Measurements from ENCODE around the gene CLDND1.

Gene CLDND1

DNA sequence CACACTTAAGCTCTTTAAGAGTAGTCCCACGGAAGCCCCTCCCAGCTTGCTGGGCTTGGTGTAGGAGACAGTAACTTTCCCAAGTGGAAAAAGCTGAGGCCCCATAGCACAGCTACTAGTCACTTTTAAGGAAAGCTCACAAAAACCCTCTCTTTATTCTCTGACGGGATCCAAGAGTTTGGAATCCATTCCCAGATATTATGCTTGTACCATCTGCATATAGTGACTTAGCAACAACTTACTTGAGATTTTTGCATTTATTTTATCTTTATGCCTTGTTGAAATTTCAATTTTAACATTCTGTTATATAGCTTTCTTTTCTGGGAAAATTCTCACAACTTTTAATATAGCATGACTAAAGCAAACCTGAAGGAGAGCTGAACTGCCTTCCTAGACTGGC lies 28.5 kb upstream of the CLDND1 start:
- DNase-seq = no peak

DNA sequence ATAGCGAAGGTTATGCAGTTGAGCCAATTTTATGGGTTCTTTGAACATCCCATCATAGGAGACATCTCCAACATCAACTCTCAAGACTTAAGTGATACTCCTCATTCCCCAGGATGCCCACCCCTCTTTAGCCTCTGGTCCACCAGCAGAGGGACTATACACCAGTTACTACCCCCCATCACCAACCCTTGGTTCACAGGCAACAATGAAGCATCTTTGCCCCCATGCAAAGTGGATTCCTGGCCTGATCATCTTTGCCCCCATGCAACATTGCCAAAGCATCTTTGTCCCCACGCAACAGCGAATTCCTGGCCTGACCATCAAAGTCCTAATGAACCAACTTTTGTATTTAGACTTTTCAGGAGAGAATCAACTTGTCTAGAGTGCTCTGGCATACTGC lies 28.1 kb upstream of the CLDND1 start:
- DNase-seq = no peak

DNA sequence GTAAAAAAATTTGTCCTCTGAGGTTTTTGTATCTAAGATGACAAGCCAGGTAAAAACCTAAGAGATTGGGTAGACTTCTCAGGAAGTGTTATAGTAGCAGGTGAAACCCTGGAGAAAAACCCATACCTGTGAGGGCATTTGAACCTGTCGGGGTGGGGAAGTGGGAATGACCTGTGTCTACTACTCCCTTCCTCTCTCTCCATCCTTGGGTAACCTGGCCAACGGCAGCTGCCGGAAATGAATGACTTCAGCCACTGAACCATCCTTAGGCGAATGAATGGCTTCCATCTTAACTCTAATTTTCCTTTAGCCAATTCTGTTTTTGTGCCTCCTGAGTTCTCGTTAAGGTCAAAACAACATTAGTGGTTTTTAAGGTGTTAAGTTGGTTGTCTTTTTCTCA lies 25.8 kb upstream of the CLDND1 start:
- no peak for DNase-seq

DNA sequence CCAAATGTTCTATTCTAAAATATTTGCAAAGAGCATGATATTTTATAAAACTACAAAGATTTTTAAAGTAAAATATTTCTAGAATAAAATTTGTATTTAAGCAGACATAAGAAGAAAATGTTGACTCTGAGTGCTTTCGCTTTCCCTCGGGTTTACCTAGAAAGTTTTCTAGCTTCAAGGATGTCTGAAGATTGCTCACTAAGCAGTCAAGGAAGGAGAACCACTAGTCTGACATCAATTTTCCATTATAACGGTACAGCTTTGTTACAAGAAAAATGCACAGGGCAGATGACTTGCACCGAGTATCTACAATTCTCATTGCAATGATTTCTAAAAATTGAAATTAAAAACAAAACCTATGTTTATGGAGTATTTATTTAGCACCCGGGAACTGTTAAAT lies 23.2 kb upstream of the CLDND1 start:
- DNase-seq = no peak

DNA sequence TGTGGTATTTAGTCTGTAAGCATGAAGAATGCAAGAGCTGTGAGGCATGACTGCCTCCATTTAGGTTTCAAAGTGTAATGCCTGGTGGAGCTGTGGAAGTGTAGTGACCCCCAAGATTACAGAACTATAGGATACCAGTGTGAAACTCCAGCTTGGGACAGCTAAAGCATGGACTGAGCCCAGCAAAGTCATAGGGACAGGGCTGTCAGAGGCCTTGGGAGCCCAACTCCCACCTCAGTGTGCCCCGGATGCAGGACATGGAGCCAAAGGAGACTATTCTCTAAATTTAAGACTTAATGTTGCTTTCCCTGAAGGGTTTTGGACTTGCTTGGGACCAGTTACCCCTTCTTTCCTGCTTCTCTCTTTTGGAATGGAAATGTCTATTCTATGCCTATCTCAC lies 19.9 kb upstream of the CLDND1 start:
- DNase-seq = no peak

DNA sequence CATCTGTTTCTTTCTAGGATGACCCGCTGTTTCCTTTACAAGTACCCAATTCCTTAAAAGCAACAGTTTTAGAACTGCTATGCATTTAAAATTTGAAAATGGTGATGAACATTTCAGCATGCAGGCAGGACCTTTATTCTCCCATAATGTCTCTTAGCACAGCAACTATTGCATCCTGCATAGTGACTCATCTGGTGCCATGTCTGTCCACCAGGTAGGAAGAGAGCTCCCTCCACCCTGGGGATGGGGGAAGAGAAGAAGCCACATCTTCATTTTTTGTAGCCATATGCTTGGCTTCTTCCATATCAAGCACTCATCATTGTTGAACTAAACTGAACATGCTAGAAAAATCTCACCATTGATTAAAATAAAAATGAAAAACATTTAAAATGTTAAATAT lies 19.0 kb upstream of the CLDND1 start:
- no peak for DNase-seq

DNA sequence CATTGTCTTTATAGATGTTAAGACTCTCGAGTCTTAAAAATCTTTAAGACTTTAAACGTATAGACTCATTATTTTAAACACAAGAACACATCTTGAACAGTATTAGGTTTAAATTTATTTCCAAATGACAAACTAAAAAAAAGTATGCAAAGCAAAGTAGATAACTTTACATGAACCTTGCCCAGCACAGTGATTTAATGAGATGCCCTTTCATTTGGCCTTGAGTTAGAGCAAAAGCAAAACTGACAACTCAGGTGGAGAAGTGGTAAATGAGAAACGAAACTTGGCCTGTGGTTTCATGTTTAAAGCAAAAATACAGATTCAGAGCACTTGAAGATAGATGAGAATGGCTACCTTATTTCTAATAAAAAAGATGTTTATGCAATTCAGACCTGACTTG lies 17.6 kb upstream of the CLDND1 start:
- peak; percentile 53 for DNase-seq

DNA sequence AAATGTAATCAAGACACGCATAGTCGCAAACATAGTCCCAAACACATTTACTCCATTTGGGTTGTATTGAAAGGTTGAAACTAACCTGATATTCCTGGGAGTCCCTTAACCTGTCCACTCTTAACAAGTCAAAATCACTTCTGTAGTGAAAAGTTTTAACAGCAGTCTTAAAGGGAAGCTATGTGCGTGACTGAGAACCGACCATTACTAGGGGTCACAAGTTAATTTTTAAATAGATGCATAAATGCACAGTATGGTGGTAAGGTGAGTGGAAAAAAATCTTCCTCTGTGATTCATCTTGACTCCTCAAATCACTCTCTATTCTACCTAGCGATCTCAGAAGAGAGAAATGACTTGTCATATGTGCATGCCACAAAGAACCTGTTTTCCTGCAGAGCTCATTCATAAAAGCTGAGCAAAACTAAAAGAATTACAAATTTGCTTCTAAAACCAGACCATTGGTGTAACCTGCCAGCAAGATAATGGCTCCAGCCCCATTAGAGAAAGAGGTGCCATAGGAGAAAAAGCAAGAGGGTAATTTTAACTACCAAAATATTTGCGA lies 13.8 kb upstream of the CLDND1 start:
- no peak for DNase-seq

DNA sequence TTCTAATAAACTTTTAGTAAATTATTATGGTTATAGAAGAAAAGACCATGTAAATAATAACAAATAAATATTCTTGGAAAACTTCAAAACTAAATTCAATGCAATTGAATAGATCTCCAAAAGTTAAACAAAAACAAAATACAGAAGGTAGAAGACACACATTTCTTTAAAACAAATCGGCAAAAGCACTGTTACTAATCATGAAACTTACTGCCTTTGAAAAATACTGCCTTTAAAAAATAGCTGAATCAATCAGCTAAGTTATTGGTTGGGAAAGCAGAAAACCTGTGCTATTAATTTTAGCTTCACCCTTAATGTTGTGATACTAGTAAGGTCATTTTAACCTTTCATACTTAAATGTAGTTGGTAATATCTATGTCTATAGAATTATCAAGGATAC lies 12.0 kb upstream of the CLDND1 start:
- DNase-seq = no peak

DNA sequence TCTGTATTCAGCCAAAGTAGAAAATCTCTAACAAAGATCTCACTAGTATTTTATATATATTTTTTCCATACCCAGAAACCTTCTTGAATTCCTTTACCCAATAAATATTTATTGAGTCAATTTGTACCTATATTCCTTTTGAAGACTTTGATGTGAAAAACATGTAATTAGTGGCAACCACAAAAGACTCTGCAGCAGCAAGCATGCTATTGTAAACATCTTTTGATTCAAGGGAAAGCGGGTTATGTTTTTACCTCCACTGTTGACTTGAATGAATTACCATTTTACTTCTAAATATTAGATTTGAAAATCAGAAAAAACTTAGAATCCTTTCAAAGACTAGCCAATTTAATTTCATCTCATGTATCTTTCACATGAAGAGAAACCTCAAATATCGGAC lies 11.5 kb upstream of the CLDND1 start:
- no peak for DNase-seq

DNA sequence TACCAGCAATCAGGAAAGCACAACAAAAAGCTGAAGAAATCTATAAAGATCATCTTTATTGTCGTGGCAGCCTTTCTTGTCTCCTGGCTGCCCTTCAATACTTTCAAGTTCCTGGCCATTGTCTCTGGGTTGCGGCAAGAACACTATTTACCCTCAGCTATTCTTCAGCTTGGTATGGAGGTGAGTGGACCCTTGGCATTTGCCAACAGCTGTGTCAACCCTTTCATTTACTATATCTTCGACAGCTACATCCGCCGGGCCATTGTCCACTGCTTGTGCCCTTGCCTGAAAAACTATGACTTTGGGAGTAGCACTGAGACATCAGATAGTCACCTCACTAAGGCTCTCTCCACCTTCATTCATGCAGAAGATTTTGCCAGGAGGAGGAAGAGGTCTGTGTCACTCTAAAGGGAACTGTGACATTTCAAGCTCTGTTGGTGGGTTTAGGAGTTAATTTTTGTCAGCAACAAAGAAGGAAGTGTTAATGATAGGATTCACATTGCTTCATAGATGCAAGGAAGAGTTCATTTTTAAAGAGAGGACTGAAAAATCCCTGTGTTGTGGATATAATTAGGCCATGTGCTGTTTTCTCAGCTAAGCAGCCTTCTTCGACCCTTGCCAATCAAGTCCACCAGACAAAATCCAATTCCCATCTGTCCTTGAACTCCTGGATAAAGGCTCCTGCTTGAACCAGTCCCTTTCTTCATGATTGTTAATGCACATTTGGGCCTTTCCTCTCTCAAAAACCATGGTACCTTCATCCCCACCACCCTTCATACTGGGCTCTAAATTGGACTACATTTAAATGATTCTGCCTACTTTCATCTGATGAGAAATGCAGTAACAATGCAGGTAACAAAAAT lies 10.2 kb upstream of the CLDND1 start:
- no peak for DNase-seq

DNA sequence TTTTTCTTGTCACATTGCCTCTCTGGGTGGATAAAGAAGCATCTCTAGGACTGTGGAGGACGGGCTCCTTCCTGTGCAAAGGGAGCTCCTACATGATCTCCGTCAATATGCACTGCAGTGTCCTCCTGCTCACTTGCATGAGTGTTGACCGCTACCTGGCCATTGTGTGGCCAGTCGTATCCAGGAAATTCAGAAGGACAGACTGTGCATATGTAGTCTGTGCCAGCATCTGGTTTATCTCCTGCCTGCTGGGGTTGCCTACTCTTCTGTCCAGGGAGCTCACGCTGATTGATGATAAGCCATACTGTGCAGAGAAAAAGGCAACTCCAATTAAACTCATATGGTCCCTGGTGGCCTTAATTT lies 9.6 kb upstream of the CLDND1 start:
- no peak for DNase-seq

DNA sequence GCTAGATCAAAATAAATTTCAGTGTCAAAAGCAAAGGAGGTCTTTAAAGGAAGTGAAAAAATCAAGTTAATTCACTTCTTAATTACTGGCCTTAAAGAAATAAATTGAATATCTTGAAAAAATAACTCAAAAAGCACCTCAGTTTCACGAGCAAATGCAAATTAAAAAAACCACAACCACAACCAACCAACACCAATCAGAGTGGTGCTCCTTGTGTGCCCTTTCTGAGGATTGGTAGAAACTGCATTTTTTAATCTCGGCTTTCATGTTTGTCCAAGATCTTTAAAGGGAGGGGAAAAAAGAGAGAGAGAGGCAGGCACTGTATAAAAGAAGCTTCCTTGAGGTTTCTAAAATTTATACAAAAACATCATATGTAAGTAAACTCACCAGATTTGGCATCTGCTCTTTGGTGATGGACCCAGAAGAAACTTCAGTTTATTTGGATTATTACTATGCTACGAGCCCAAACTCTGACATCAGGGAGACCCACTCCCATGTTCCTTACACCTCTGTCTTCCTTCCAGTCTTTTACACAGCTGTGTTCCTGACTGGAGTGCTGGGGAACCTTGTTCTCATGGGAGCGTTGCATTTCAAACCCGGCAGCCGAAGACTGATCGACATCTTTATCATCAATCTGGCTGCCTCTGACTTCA lies 9.0 kb upstream of the CLDND1 start, which contains the start of gene GPR15:
GPR15 (plus strand) TSS at position 357 of the 653 bp plus-strand sequence; CDS start at position 413, 56 bp downstream.
- peak; percentile 32 for DNase-seq

DNA sequence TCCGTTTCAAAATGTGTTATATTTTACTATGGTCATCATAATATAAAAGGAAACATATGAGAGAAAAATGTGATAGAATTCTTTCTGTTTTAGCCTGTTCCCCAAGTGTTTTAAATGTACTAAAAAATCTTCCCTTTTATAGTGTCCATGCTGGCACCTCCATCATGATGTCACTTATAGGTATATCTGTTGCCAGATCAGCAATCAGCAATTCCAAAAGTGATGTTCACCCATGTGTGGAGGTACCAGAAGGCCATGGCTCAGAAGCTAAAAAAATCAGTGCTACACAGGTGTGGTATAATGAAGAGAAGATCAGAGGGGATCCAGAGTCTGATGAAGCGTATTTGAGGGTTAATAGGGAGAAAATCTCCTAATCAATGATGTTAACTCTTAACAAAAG lies 8.0 kb upstream of the CLDND1 start:
- no peak for DNase-seq

DNA sequence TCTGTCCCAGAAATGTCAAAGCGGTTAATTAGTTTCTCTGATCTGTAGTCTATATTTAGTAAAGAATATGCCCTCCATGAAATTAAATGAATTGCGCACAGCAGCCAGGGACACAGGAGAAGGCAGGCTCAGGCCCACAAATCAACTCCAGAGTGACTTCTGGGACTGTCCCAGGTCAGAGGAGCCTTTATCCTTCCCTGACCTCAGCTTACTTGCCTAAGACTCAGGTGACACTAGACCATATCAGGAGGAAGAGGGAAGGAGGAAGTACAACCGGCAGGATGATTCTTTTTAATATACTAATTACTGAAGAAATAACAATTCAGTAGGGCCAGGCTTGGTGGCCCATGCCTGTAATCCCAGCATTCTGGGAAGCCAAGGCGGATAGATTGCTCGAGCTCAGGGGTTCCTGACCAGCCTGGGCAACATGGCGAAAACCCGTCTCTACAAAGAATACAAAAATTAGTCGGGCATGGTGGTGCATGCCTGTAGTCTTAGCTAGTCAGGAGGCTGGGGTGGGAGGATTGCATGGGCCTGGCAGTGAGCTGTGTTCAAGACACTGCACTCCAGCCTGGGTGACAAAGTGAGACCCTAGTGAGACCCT lies 7.3 kb upstream of the CLDND1 start:
- no peak for DNase-seq

DNA sequence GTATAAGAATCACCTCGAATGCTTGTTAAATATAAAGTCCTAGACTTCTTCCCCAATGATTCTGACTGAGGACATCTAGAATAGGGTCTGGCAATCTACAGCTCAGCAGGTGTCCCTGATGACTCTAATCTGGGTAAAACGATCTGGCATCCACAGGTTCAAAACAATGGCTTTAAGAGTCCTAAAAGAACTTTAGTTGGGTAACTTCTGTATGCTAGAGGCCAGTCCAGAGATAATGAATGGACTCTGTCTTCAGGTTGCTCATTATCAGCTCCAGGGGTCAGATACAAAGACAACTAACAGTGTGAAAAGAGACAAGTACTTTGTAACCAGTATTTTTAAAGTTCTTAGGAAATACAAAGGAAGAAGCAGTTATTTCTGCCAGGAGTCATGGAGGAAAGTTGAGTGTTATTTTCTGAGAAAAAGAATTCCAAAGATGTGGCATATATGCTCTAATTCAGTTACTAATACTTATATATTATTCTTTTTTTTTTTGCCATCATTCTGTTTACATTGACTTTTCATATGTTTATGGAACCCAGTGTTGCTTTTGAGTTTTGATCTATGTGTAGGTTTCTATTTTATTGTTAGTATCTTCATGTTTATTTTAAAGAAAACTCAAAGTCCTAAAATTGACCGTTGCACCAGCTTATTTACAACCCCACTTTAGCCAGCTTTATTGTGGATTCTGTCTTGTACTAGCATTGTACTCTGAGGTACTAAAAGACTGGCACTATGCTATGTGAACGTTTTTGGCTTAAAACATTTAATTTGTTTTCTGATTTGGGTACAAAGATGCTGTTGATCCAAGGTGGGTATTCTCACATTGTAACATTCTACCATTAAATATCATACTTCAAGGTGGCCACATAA lies 6.0 kb upstream of the CLDND1 start:
- no peak for DNase-seq

DNA sequence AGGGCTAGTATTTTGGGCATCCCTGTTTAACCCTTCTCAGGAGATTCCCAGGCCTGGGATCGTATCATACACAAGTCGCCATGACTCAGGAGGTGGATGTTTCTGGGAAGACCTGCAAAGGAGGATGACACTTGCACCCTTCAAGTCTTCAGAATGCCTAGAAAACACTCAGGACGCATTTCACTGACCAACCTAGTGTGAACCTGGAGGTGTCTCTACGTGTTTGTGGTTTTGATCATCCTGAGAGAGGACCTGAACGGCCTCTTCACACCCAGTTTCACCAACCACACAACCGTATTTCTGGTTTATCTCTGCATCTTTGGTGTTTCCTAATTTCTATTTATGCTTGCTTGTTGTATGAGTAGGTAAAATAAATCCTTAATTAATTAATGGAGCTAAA lies 2.8 kb upstream of the CLDND1 start:
- peak; percentile 38 for DNase-seq

DNA sequence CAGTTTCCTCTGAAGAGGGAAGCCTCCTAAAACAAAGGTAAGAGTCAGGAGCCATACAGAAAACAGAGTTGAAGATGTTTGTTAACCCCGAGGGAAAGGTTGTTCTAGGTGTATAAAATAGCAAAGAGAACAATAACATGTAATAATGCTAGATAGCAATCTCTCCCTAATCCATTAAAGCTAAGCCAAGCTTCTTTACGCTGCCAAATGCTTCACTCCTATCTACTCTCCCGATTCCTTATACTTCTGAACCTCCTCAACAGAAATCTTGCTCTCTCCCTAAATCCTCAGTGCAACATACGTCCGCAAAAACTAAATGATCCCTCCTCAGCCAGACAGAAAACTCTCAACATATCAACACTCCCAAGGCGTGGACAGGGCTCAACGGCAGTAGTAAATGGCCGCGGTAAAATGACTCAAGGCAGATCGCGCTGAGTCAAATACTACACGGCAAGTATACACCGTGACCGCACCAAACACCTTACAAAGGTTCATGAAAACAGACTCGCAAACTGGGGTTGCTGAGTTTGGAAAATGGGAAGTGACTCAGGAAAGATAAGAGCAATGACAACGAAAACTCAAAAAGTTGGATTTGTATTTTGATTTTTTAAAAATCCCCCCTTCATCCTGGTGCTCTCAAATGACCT lies 682 bp downstream of the CLDND1 start:
- DNase-seq = peak; percentile 55

DNA sequence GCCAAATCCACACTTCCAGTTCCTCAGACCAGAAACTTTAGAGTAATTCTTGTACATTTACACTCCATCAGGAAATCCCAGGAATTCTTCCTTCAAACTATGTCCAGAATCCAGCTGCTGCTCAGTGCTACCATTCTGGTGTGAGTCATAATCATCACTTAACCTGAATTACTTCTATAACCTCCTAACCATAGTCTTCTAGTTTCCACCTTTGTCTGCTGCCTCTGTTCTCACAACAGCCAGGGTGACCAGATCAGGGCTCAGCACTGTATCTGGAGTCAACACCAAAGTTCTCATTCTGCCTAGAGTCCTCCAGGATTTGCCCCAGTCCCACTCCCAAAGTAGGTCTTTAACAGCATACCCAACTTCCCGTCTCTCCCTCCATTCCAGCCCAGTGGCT lies 3.4 kb downstream of the CLDND1 start:
- DNase-seq = no peak

DNA sequence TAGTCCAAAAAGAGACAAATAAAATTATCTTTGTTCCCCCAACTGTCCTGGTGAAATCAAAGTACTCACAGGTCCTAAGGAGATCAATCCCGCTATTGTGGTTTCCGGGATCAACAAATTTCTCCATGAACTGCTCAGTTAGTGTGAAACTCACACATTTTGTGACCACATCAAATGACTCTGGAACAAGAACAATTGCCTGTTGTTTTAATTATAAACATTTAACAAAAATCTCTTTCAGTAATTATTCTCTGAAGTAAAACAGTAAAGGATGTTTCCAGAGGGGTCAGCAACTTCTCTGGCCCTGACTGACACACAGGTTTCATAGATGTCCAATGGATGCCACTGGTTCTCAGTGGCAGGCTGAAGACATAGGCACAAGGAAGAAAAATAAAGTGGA lies 3.9 kb downstream of the CLDND1 start:
- DNase-seq = no peak

DNA sequence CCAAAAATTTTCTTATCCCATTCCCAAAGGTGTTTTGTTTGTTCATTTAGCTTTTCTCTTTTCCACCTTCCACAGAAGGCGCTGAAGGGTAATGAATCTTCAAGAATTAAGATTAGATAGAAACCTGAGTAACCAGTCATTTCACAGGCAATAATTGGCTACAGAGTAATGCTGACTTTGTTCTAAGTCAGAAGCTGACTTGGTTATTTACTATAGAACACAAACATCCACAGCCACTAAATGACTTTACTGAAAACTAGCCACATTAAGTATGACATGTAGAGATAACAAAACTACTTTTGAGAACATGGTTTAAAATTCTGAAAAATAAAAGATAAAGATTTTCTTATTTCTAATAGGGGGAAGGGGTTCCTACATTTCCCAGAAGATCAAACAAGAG lies 7.8 kb downstream of the CLDND1 start:
- no peak for DNase-seq

DNA sequence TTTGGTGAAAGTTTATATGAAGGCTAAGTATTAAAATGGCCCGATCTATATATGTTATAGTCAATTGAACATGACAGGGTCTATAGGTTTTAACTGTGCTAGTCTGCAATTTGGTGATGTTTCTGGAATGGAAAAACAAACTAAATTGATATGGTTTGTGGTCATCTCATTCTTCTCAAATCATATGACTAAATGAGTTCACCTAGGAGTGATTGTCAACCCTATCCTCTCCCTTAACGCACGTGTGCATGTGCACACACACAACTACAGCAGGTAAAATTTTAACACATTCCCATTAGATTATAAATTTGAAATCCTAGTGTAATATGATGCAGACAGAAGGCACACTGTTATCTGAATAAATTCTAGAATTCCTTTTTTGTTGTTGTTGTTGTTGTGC lies 9.0 kb downstream of the CLDND1 start:
- no peak for DNase-seq
